Stimulated activated CD8-positive, alpha-beta memory T cell treated with anti-CD3 and anti-CD28 coated beads, Interleukin-12 subunit alpha, Interleukin-12 subunit beta, amount 100 ng/mL, for 24 hours (primary cell): ENCODE results near the gene LSMEM2.

Experiments
- DNase-seq: peaks from one replicate; pipeline ENCODE4 v3.0.0-alpha.2; 2020; ENCODE audit errors: extremely low read depth

Gene LSMEM2

GRCh38 chr3:50322115-50322385 lies 43.2 kb downstream of the LSMEM2 start:
- no peak for DNase-seq

- no peak for DNase-seq
Measured at GRCh38 chr3:50322386-50323091, 43.7 kb downstream of the LSMEM2 start, which contains the start of gene HYAL2. HYAL2 (minus strand) TSS chr3:50322745; CDS start chr3:50320489, 2,256 bp downstream.

DNA sequence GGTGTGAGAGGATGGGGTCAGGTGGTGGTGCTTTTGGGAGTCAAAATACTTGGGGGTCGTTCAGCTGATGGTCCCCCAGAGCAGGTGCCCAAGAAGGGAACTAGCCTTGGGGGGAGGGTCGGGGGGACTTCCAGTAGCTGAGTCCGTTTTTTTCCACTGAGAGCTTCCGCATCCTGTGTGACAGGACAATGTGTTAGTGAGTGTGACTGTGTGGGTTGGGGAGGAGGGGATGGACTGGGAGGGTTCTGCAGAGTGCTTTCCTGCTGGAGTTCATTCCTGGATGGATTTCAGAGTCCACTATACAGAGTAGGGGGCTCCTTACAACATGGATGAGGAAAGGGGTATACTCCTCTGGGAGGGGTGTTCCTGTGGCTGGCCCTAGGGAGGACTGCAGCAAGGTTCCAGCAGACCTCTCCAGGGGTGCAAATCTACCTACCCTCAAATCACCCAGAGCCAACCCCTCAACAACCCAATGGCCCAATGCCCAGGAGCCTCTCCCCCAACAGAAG lies 44.3 kb downstream of the LSMEM2 start:
- DNase-seq: no peak

GRCh38 chr3:50323614-50324199 lies 44.8 kb downstream of the LSMEM2 start:
- no peak for DNase-seq

GRCh38 chr3:50324351-50325112 lies 45.6 kb downstream of the LSMEM2 start:
- no peak for DNase-seq

DNA sequence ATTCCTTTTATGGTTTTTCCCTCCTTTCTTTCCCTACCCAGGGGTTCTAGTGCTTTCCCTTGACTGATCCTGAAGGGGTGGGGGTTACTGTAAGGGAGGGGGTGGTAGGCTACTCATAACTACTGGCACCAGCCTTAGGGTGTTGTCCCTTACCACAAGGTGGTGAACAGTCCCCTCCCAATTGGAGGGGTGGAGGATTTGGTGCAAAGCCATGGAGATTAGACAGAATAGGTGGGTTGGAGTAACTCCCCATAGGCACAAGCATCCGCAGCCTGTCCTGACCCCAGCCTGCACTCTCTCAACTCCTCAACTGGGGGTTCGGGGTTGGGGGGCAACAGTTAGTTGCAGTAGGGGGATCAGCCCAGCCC lies 46.2 kb downstream of the LSMEM2 start:
- DNase-seq: no peak

DNA sequence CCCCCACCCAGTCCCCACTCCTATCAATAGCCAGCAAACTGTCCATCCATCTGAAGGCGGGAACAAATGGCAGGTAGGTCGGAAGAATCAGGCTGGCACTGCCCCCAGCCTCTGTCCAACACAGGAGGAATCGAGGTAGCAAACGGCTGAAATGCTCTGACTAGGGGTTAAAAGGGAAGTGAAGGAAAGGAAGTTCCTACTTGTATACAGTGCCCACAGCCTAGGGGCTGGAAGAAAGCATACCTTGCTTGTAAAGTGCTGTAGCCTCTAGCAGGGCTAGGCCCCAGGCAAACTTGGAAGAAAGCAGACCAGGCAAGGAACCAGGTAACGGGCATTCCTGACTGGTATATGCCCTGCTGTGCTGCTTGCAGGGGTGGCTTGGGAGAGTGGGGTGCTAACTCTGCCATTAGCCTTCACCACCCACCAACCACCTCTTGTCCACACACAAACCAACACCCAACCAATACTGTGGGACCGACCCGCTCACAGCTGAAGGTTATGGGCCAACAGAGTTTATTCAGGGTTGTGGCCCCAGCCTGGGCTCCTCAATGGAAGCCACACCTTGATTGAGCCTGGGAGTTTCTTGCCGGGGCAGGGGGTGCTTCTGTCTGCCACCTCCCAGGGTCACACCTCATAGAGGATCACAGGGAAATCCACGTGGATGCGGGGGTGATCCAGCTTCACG lies 46.8 kb downstream of the LSMEM2 start:
- DNase-seq: no peak

DNA sequence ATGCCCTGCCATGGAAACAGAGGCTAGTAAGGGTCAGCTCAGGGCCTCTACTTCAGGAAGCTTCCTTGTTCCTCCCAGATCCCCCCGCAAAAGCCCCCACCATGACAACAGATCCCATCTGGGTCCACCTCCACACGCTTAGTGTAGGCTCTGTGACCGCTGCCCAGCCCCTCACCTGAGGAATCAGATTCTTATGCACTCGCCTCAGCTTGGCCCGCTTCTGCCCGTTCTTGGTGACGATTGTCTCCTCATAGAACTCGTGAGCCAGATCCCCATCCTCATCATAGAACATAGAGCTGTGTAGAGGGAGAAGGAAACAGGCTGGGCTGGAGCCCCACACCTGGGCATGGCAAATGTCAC lies 47.3 kb downstream of the LSMEM2 start:
- no peak for DNase-seq

- no peak for DNase-seq
Measured at GRCh38 chr3:50327129-50327528, 48.2 kb downstream of the LSMEM2 start.

DNA sequence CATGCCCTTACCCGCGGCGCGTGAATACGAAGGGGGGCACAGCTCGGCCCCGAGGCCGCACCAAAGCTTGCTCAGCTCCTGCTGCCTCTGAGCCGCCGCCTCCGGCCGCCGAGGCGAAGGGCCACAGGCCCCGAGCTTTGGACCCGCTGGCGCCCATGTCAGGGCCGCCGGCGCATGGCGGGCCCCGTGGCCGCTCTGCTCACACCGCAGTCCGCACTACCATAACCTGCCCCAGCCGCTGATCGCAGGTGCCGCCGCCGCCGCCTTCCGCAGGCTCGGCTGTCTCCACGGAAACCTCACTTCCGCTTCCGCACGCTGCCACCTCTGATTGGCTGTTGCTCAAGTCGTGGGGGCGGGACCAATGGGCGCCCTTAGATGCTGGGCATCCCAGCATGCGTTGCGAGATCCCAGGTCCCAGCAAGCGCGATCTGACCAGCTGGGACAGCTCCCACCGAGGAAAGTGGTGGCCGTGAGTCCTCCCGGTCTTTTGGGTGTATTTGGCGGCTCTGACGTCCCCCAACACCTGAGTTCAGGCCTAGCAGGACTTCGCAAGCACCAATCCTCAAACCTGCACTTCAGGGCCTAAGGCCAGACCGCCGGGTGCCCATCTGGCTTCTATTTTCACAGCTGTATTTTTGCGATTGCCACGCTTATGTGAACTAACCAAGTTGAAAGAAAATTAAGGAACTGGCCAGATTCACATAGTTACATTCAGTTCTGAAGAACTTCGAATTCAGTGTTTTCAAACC lies 49.2 kb downstream of the LSMEM2 start, which contains the start of gene TUSC2:
Gene TUSC2, minus strand, starts transcription at position 281 of the 749 bp plus-strand sequence. Its CDS starts 124 bp downstream, at position 157.
- DNase-seq: peak; percentile 90

- DNase-seq: no peak
Measured at GRCh38 chr3:50330330-50330729, 51.4 kb downstream of the LSMEM2 start.

DNA sequence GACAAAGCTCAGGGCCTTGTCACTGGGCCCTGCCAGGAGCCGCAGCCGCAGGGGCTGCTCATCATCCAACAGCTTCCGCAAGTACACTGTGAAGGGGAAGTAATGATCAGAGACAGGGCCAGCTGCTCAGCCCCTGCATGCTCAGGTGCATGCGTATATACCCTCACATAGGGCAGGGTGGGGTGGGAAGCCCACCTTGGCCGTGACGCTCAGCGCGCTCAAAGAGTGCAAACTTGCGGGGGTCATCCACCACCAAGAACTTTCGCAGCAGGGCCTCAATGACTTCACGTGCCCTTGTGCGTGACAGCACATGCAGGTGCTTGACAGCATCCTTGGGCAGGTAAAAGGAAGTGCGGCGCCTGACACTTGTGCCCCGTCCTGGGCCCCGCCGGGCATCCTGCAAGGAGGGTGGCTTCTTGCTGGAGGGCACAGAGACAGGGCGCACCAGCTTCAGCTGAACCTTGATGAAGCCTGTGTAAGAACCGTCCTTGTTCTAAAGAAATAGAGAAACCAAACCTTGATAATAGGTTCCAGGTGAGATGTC lies 52.5 kb downstream of the LSMEM2 start:
- no peak for DNase-seq

DNA sequence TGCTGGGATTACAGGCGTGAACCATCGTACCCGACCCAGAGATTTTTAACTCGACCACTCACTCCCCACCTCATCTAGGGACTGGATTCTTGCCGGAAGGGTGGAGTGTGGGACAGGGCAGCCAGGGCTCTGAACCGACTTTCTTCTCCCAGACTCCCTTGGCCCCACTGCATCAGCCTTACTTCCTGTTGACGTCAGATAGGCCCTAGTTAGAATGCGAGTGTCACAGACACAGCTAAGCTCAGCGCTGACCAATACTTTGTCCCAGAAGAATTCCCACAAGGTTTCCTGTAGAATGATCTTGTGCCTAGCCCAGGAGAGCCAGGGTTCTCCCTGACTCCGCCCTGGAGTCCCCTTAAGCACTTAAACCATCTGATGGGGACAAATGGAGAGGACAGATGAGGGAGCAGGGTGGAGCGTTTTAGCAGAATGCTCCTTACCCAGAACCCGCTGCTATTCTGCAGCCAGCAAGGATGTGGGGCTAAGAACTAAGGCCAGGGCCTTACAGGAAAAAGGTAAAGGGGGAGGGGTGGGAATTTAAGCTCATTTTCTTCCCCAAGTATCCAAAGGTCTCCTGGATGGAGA lies 54.9 kb downstream of the LSMEM2 start:
- no peak for DNase-seq

DNA sequence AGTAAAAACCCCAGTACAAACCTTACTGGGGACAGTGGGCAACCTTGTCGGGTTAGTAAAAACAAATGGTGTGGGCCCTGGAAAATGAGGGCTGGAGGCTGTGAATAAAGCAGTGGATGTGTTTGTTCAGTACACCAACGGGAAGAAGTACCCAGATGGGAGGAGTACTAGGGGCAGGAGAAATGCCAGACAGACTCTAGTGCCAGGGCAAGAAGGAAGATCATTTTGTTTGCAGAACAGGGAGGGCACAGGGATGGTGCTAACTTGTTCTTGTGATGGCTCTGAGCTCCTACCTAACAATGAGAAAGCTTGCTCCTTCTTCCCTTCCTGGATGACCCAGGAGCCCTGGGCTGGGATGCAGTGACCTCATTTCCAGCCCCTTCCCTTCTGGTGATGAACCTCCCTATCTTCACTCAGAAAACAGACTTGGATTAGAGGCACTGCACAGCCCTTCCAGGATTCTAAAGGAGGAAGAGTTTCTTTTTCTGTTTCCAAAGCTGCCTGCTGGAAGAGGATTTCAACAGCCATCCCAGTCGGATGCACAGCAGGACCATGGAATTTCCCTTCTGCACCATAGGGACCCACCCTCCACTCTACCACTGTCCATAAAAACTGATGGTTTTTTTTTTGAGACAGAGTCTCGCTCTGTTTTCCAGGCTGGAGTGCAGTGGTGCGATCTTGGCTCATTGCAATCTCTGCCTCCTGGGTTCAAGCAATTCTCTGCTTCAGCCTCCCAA lies 55.6 kb downstream of the LSMEM2 start:
- DNase-seq: no peak

GRCh38 chr3:50336452-50337174 lies 57.7 kb downstream of the LSMEM2 start:
- DNase-seq: no peak

- DNase-seq: peak; percentile 95
Measured at GRCh38 chr3:50337175-50337861, 58.4 kb downstream of the LSMEM2 start.
